MM.1S (cell line): Measurements from ENCODE around the gene CBX6.

ENCODE experiments used
- DNase-seq: peaks from one replicate; pipeline ENCODE4 v3.0.0-alpha.2; 2015
- H2AFZ ChIP-seq: fragments of 300-600 bp; sonication (generic); 2 replicates; pipeline ENCODE4 v1.6.0; 2016; ENCODE audit warnings: antibody characterized with exemption, low read length
- H3F3A ChIP-seq: fragments of 300-600 bp; sonication (generic); 2 replicates; pipeline ENCODE4 v1.6.1; 2016; ENCODE audit warnings: mild to moderate bottlenecking, antibody characterized with exemption, low read length, moderate library complexity, mixed read lengths; ENCODE audit not compliant: insufficient read depth
- H3K27ac ChIP-seq: fragments of 300-600 bp; sonication (generic); 2 replicates; pipeline ENCODE4 v1.5.1; 2016; ENCODE audit warnings: mild to moderate bottlenecking, low read length
- H3K27me3 ChIP-seq: fragments of 300-600 bp; sonication (generic); replicated peaks from 2 replicates; pipeline ENCODE4 v1.6.0; 2016; ENCODE audit warnings: low read length; ENCODE audit not compliant: insufficient read depth
- H3K36me3 ChIP-seq: fragments of 300-600 bp; sonication (generic); replicated peaks from 2 replicates; pipeline ENCODE4 v1.6.1; 2016; ENCODE audit warnings: mild to moderate bottlenecking, low read length, mixed read lengths; ENCODE audit not compliant: insufficient read depth
- H3K4me1 ChIP-seq: fragments of 300-600 bp; sonication (generic); 2 replicates; pipeline ENCODE4 v1.6.1; 2016; ENCODE audit warnings: low read length, mixed read lengths
- H3K4me2 ChIP-seq: fragments of 300-600 bp; sonication (generic); 2 replicates; pipeline ENCODE4 v1.6.0; 2016; ENCODE audit warnings: low read depth, low read length
- H3K4me3 ChIP-seq: fragments of 300-600 bp; sonication (generic); 2 replicates; pipeline ENCODE4 v1.5.1; 2016; ENCODE audit warnings: low read length, mixed read lengths
- H3K79me2 ChIP-seq: fragments of 300-600 bp; sonication (generic); 2 replicates; pipeline ENCODE4 v1.6.1; 2016; ENCODE audit warnings: mixed run types, low read length, mixed read lengths
- H3K9ac ChIP-seq: fragments of 300-600 bp; sonication (generic); 2 replicates; pipeline ENCODE4 v1.6.1; 2016; ENCODE audit warnings: low read length, mixed read lengths
- H3K9me2 ChIP-seq: fragments of 300-600 bp; sonication (generic); replicated peaks from 2 replicates; pipeline ENCODE4 v1.6.1; 2016; ENCODE audit warnings: mild to moderate bottlenecking, low read length, mixed read lengths; ENCODE audit not compliant: insufficient read depth
- H3K9me3 ChIP-seq: fragments of 300-600 bp; sonication (generic); replicated peaks from 2 replicates; pipeline ENCODE4 v1.6.1; 2016; ENCODE audit warnings: mild to moderate bottlenecking, low read length, mixed read lengths; ENCODE audit not compliant: insufficient read depth
- H4K20me1 ChIP-seq: fragments of 300-600 bp; sonication (generic); 2 replicates; pipeline ENCODE4 v1.6.1; 2016; ENCODE audit warnings: mild to moderate bottlenecking, low read length, moderate library complexity, mixed read lengths; ENCODE audit not compliant: insufficient read depth
- CTCF ChIP-seq: fragments of 300-600 bp; sonication (generic); IDR thresholded peaks from 2 replicates; pipeline ENCODE4 v1.5.1; 2016; ENCODE audit warnings: antibody characterized with exemption, low read length, mixed read lengths
- EZH2 ChIP-seq: fragments of 300-600 bp; sonication (generic); optimal IDR thresholded peaks from 2 replicates; pipeline ENCODE3; 2017; ENCODE audit warnings: low read depth, mild to moderate bottlenecking, antibody characterized with exemption, low read length, mixed read lengths
- EZH2phosphoT487 ChIP-seq: fragments of 300-600 bp; sonication (generic); IDR thresholded peaks from 2 replicates; pipeline ENCODE4 v1.6.1; 2018; ENCODE audit warnings: antibody characterized with exemption, low read length

The CBX6 gene

GRCh38 chr22:38823637-38824036 is 48.4 kb downstream of the CBX6 start:
- Histone ChIP-seq H4K20me1 (no peaks in the 10 kb centered on the region), H3F3A (no peaks in the 10 kb centered on the region), H3K27ac (no peak overlapping the region), H3K4me1 (no peaks in the 10 kb centered on the region), H3K27me3 (peaks cover 58% of the 10 kb centered on the region), H3K9me2 (no peaks in the 10 kb centered on the region), H2AFZ (no peak overlapping the region), H3K9ac (no peak overlapping the region), H3K4me3 (no peak overlapping the region), H3K36me3 (no peaks in the 10 kb centered on the region), H3K79me2 (no peaks in the 10 kb centered on the region), H3K9me3 (no peaks in the 10 kb centered on the region), H3K4me2 (no peak overlapping the region)
- no peak for DNase-seq
- TF ChIP-seq EZH2phosphoT487 (no peak), EZH2 (no peak), CTCF (no peak)

- TF ChIP-seq EZH2phosphoT487 (no peak), CTCF (no peak), EZH2 (no peak)
- no peak for DNase-seq
- no peaks in the 10 kb centered on the region for H3K4me1 ChIP-seq
- H3K4me3 ChIP-seq: no peak overlapping the region
- H3F3A ChIP-seq: no peaks in the 10 kb centered on the region
- H3K36me3 ChIP-seq: no peaks in the 10 kb centered on the region
- no peaks in the 10 kb centered on the region for H3K9me3 ChIP-seq
- H4K20me1 ChIP-seq: no peaks in the 10 kb centered on the region
- no peak overlapping the region for H3K27ac ChIP-seq
- no peaks in the 10 kb centered on the region for H3K79me2 ChIP-seq
- no peak overlapping the region for H3K9ac ChIP-seq
- H2AFZ ChIP-seq: no peak overlapping the region
- H3K4me2 ChIP-seq: no peak overlapping the region
- no peaks in the 10 kb centered on the region for H3K9me2 ChIP-seq
- H3K27me3 ChIP-seq: peaks cover 58% of the 10 kb centered on the region
Measured at GRCh38 chr22:38823076-38823475, 48.9 kb downstream of the CBX6 start.

GRCh38 chr22:38820020-38820419 is 52.0 kb downstream of the CBX6 start:
- H3F3A ChIP-seq: no peaks in the 10 kb centered on the region
- no peak overlapping the region for H3K4me2 ChIP-seq
- H3K27me3 ChIP-seq: peaks cover 61% of the 10 kb centered on the region
- no peak overlapping the region for H2AFZ ChIP-seq
- TF ChIP-seq EZH2: no peak
- TF ChIP-seq EZH2phosphoT487: no peak
- no peak for TF ChIP-seq CTCF
- H3K4me3 ChIP-seq: no peak overlapping the region
- no peak for DNase-seq
- no peaks in the 10 kb centered on the region for H3K9me3 ChIP-seq
- H3K9ac ChIP-seq: no peak overlapping the region
- no peaks in the 10 kb centered on the region for H3K4me1 ChIP-seq
- H3K79me2 ChIP-seq: no peaks in the 10 kb centered on the region
- H3K27ac ChIP-seq: no peak overlapping the region
- H3K36me3 ChIP-seq: no peaks in the 10 kb centered on the region
- H4K20me1 ChIP-seq: no peaks in the 10 kb centered on the region
- H3K9me2 ChIP-seq: no peaks in the 10 kb centered on the region
